WERI-Rb-1 (cell line): ENCODE measurements around the gene NEK11.

Experiments used
- DNase-seq: peaks from one replicate; pipeline ENCODE4 v3.0.0-alpha.2; 2020
- H3K27ac ChIP-seq: fragments of 250-450 bp; sonication (Bioruptor Pico); 2 replicates; pipeline ENCODE4 v1.5.1; 2020; ENCODE audit warnings: mild to moderate bottlenecking, moderate library complexity
- H3K27me3 ChIP-seq: fragments of 250-450 bp; sonication (Bioruptor Pico); 2 replicates; pipeline ENCODE4 v1.5.1; 2021; ENCODE audit warnings: mild to moderate bottlenecking, low read depth, moderate library complexity; ENCODE audit not compliant: insufficient read depth, severe bottlenecking
- H3K36me3 ChIP-seq: fragments of 250-450 bp; sonication (Bioruptor Pico); 2 replicates; pipeline ENCODE4 v1.5.1; 2020; ENCODE audit warnings: mild to moderate bottlenecking, moderate library complexity
- H3K4me3 ChIP-seq: 2 replicates; pipeline ENCODE4 v1.5.1; 2011; ENCODE audit warnings: low read depth, mild to moderate bottlenecking, control low read depth, low read length
- H3K9me3 ChIP-seq: fragments of 250-450 bp; sonication (Bioruptor Pico); 2 replicates; pipeline ENCODE4 v1.5.1; 2021; ENCODE audit warnings: mild to moderate bottlenecking, moderate library complexity; ENCODE audit not compliant: severe bottlenecking
- CTCF ChIP-seq: IDR thresholded peaks from 2 replicates; pipeline ENCODE4 v1.5.1; 2011; ENCODE audit warnings: low read depth, mild to moderate bottlenecking, control low read depth, inconsistent platforms, low read length

The NEK11 gene

GRCh38 chr3:130992344-130992743 lies 34.3 kb upstream of the NEK11 start:
- Histone ChIP-seq H3K27me3 (no peaks in the 10 kb centered on the region), H3K4me3 (no peak overlapping the region), H3K27ac (no peak overlapping the region), H3K9me3 (no peaks in the 10 kb centered on the region), H3K36me3 (peaks cover 16% of the 10 kb centered on the region)
- no peak for TF ChIP-seq CTCF
- DNase-seq, result no peak

- Histone ChIP-seq H3K36me3 (peaks cover 30% of the 10 kb centered on the region), H3K27me3 (no peaks in the 10 kb centered on the region), H3K9me3 (no peaks in the 10 kb centered on the region), H3K4me3 (no peak overlapping the region), H3K27ac (no peak overlapping the region)
- DNase-seq, result no peak
- TF ChIP-seq CTCF, result no peak
Measured at GRCh38 chr3:130997289-130997688, 29.4 kb upstream of the NEK11 start.

- DNase-seq, result no peak
- no peak overlapping the region for H3K4me3 ChIP-seq
- no peaks in the 10 kb centered on the region for H3K9me3 ChIP-seq
- TF ChIP-seq CTCF, result no peak
- peaks cover 39% of the 10 kb centered on the region for H3K36me3 ChIP-seq
- H3K27ac ChIP-seq, result no peak overlapping the region
- H3K27me3 ChIP-seq, result no peaks in the 10 kb centered on the region
Measured at GRCh38 chr3:131001071-131001470, 25.6 kb upstream of the NEK11 start.

- DNase-seq, result no peak
- no peaks in the 10 kb centered on the region for H3K27me3 ChIP-seq
- H3K9me3 ChIP-seq, result no peaks in the 10 kb centered on the region
- H3K36me3 ChIP-seq, result peaks cover 23% of the 10 kb centered on the region
- H3K4me3 ChIP-seq, result no peak overlapping the region
- no peak overlapping the region for H3K27ac ChIP-seq
- no peak for TF ChIP-seq CTCF
Measured at GRCh38 chr3:131004603-131005002, 22.1 kb upstream of the NEK11 start.

- H3K36me3 ChIP-seq, result peaks cover 17% of the 10 kb centered on the region
- no peak for TF ChIP-seq CTCF
- no peak overlapping the region for H3K27ac ChIP-seq
- no peak overlapping the region for H3K4me3 ChIP-seq
- no peaks in the 10 kb centered on the region for H3K9me3 ChIP-seq
- no peak for DNase-seq
- H3K27me3 ChIP-seq, result no peaks in the 10 kb centered on the region
Measured at GRCh38 chr3:131007256-131007655, 19.4 kb upstream of the NEK11 start.

- no peak for DNase-seq
- Histone ChIP-seq H3K27ac (no peak overlapping the region), H3K27me3 (no peaks in the 10 kb centered on the region), H3K4me3 (no peak overlapping the region), H3K36me3 (peaks cover 20% of the 10 kb centered on the region), H3K9me3 (no peaks in the 10 kb centered on the region)
- no peak for TF ChIP-seq CTCF
Measured at GRCh38 chr3:131007782-131008181, 18.9 kb upstream of the NEK11 start.
